SU-DHL-6 (cell line): Measurements from ENCODE around the gene DSEL.

ENCODE experiments used
- H2AFZ ChIP-seq: fragments of 200-600 bp; sonication (generic); 2 replicates; pipeline ENCODE4 v1.6.1; 2014; ENCODE audit warnings: low read depth, mild to moderate bottlenecking, moderate library complexity, mixed read lengths, antibody characterized with exemption, low read length; ENCODE audit not compliant: severe bottlenecking
- H3F3A ChIP-seq: fragments of 200-600 bp; shearing (Covaris generic); 2 replicates; pipeline ENCODE4 v1.6.0; 2016; ENCODE audit warnings: antibody characterized with exemption, mild to moderate bottlenecking; ENCODE audit not compliant: insufficient read depth
- H3K27ac ChIP-seq: fragments of 200-600 bp; sonication (generic); 2 replicates; pipeline ENCODE4 v1.5.1; 2016; ENCODE audit warnings: low read depth, mild to moderate bottlenecking, low read length, moderate library complexity, mixed read lengths
- H3K27me3 ChIP-seq: fragments of 200-600 bp; sonication (generic), shearing (Covaris generic); 2 replicates; pipeline ENCODE4 v1.6.0; 2014; ENCODE audit warnings: mild to moderate bottlenecking, low read length
- H3K36me3 ChIP-seq: fragments of 200-600 bp; sonication (generic); 2 replicates; pipeline ENCODE4 v1.6.1; 2014; ENCODE audit warnings: mild to moderate bottlenecking, low read length, mixed read lengths
- H3K4me2 ChIP-seq: fragments of 300-600, 200-600 bp; shearing (Covaris generic), sonication (generic); 2 replicates; pipeline ENCODE4 v1.6.0; 2014; ENCODE audit warnings: low read length, low read depth, mild to moderate bottlenecking; ENCODE audit not compliant: poor library complexity, severe bottlenecking
- H3K4me3 ChIP-seq: fragments of 200-600 bp; sonication (generic); 2 replicates; pipeline ENCODE4 v1.5.1; 2014; ENCODE audit warnings: antibody characterized with exemption, low read length, mild to moderate bottlenecking, mixed read lengths; ENCODE audit not compliant: insufficient read depth, poor library complexity, severe bottlenecking
- H3K79me2 ChIP-seq: fragments of 200-600 bp; sonication (generic); 2 replicates; pipeline ENCODE4 v1.6.1; 2014; ENCODE audit warnings: mild to moderate bottlenecking, low read length, moderate library complexity; ENCODE audit not compliant: insufficient read depth
- H3K9ac ChIP-seq: fragments of 200-600 bp; sonication (generic); 2 replicates; pipeline ENCODE4 v1.7.0; 2014; ENCODE audit warnings: mild to moderate bottlenecking, low read length
- H3K9me2 ChIP-seq: fragments of 200-600 bp; sonication (generic); replicated peaks from 2 replicates; pipeline ENCODE4 v1.6.1; 2014; ENCODE audit warnings: low read length; ENCODE audit not compliant: insufficient read depth
- H3K9me3 ChIP-seq: fragments of 200-600 bp; sonication (generic); 2 replicates; pipeline ENCODE4 v1.6.1; 2014; ENCODE audit warnings: low read length, mixed read lengths; ENCODE audit not compliant: insufficient read depth
- H4K20me1 ChIP-seq: fragments of 200-600 bp; sonication (generic); 2 replicates; pipeline ENCODE4 v1.6.1; 2014; ENCODE audit warnings: low read depth, mild to moderate bottlenecking, antibody characterized with exemption, low read length, moderate library complexity, mixed read lengths
- EZH2phosphoT487 ChIP-seq: fragments of 200-600 bp; sonication (generic), shearing (Covaris generic); conservative IDR thresholded peaks from 2 replicates; pipeline ENCODE4 v1.6.1; 2018; ENCODE audit warnings: mild to moderate bottlenecking, antibody characterized with exemption, low read length, moderate library complexity, mixed read lengths
- TF ChIP-seq, protein P1 (sequence below): fragments of 200-600 bp; sonication (generic); IDR thresholded peaks from one replicate; pipeline ENCODE4 v1.5.1; 2017; ENCODE audit warnings: antibody characterized with exemption, mild to moderate bottlenecking, low read length, moderate library complexity; ENCODE audit not compliant: insufficient read depth, poor library complexity, severe bottlenecking

Gene DSEL

DNA sequence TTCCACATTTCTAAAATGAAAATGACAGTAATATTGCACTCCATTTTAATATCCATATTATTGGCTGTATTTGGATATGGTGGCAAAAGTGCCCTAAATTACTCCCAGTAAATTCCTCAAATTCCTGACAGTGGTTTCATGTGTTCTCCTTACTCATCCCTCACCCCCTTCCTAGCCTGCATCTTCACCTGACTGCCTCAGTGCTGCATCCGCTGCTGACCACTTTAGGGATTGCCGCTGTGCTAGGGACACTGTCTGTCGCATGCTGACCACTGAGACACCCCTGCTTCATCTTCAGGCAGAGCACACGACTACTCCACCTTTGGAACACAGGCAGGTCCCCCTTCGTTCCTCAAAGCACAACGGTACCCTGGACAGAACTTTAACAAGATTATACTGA, 32.6 kb downstream of the DSEL start:
- Histone ChIP-seq H3F3A (no peaks in the 10 kb centered on the region), H3K27me3 (no peaks in the 10 kb centered on the region), H3K79me2 (no peaks in the 10 kb centered on the region), H4K20me1 (no peaks in the 10 kb centered on the region), H3K4me2 (no peak overlapping the region), H3K36me3 (no peaks in the 10 kb centered on the region), H3K27ac (no peak overlapping the region), H3K9me2 (no peaks in the 10 kb centered on the region), H3K9me3 (no peaks in the 10 kb centered on the region), H2AFZ (no peak overlapping the region), H3K9ac (no peak overlapping the region), H3K4me3 (no peak overlapping the region)
- TF ChIP-seq EZH2phosphoT487: no peak
- TF ChIP-seq, protein P1, sequence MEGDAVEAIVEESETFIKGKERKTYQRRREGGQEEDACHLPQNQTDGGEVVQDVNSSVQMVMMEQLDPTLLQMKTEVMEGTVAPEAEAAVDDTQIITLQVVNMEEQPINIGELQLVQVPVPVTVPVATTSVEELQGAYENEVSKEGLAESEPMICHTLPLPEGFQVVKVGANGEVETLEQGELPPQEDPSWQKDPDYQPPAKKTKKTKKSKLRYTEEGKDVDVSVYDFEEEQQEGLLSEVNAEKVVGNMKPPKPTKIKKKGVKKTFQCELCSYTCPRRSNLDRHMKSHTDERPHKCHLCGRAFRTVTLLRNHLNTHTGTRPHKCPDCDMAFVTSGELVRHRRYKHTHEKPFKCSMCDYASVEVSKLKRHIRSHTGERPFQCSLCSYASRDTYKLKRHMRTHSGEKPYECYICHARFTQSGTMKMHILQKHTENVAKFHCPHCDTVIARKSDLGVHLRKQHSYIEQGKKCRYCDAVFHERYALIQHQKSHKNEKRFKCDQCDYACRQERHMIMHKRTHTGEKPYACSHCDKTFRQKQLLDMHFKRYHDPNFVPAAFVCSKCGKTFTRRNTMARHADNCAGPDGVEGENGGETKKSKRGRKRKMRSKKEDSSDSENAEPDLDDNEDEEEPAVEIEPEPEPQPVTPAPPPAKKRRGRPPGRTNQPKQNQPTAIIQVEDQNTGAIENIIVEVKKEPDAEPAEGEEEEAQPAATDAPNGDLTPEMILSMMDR: no peak

DNA sequence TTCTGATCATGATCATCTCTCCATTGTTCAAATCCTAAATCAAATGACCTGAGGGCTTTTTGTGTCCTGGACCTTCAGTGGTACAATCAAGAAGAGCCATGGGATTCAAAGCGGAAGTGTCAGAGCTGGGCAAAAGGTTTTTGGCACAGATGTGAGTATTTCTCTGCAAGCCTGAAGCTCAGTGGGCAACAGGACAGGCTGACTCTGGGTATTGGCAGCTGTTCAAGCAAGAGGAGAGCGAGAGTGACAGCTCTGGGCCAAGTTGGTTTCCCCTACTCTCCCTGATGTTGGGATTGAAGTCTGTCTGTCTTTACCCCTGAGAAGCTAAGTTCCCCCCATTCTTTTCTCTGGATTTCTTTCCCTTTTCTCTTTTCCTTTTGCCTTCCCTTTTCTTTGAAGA, 33.3 kb downstream of the DSEL start:
- Histone ChIP-seq H2AFZ (no peak overlapping the region), H3K4me2 (no peak overlapping the region), H3K9ac (no peak overlapping the region), H3K36me3 (no peaks in the 10 kb centered on the region), H4K20me1 (no peaks in the 10 kb centered on the region), H3K27ac (no peak overlapping the region), H3K4me3 (no peak overlapping the region), H3K27me3 (no peaks in the 10 kb centered on the region), H3F3A (no peaks in the 10 kb centered on the region), H3K79me2 (no peaks in the 10 kb centered on the region), H3K9me3 (no peaks in the 10 kb centered on the region), H3K9me2 (no peaks in the 10 kb centered on the region)
- TF ChIP-seq, protein P1: no peak
- no peak for TF ChIP-seq EZH2phosphoT487

DNA sequence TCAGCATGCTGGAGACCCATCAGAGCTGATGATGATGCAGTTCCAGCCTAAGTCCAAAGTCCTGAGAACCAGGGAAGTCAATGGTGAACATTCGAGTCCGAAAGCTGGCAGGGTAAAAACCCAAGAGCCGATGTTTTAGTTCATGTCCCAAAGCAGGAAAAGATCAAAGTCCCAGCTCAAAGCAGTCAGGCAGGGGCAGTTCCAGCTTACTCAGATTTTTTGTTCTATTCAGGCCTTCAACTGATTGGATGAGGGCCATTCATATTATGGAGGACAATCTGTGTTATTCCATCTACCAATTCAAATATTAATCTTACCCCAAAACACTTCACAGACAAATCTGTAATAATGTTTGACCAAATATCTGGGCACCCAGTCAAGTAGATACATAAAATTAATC, 38.3 kb downstream of the DSEL start:
- H3K79me2 ChIP-seq: no peaks in the 10 kb centered on the region
- H3K27ac ChIP-seq: no peak overlapping the region
- H3K4me3 ChIP-seq: no peak overlapping the region
- no peak overlapping the region for H2AFZ ChIP-seq
- TF ChIP-seq EZH2phosphoT487: no peak
- TF ChIP-seq, protein P1: no peak
- no peaks in the 10 kb centered on the region for H3K9me3 ChIP-seq
- H3K4me2 ChIP-seq: no peak overlapping the region
- H3K9me2 ChIP-seq: no peaks in the 10 kb centered on the region
- H3K9ac ChIP-seq: no peak overlapping the region
- H3F3A ChIP-seq: no peaks in the 10 kb centered on the region
- no peaks in the 10 kb centered on the region for H4K20me1 ChIP-seq
- H3K27me3 ChIP-seq: no peaks in the 10 kb centered on the region
- no peaks in the 10 kb centered on the region for H3K36me3 ChIP-seq
